ENCODE measurements around the gene ABTB1. TPM values are rescaled to one million over a fixed set of nuclear protein-coding genes. Genes with fewer than 3 reads are reported as not detected.
"Not testable (repeated sequence)": the region's sequence is repeated elsewhere in the genome, so short reads cannot be mapped to it uniquely, and the experiment has no call there.

Gene ABTB1
- total RNA-seq, 1 donor from 2014 or later = 31.7 TPM

GRCh38 chr3:127679534-127680145 lies 6.9 kb downstream of the ABTB1 start:
- intact Hi-C loops (cut with DNase I) = no loop called here
- no peak for DNase-seq (ENCODE audit: missing footprints)
- ATAC-seq = no peak

DNA sequence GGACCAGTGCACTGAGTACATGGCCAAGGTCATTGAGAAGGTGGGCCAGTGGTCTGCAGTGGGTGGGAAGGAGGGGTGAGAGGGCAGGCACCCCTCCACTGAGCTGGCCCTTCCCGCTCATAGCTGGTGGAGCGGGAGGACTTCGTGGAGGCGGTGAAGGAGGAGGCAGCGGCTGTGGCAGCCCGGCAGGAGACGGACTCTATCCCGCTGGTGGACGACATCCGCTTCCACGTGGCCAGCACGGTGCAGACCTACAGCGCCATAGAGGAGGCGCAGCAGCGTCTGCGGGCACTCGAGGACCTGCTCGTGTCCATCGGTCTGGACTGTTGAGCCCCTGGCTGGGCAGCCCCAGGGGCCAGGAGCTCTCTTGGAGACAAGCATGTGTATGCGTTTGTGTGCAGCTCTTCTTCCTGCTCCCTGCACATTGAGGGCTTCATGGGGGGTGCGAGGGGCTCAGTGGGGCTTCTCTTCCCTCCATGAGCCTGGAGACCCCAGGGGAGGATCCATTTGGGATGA lies 7.5 kb downstream of the ABTB1 start:
- intact Hi-C loops (cut with DNase I) = no loop called here
- DNase-seq (ENCODE audit: missing footprints) = no peak
- no peak for ATAC-seq

DNA sequence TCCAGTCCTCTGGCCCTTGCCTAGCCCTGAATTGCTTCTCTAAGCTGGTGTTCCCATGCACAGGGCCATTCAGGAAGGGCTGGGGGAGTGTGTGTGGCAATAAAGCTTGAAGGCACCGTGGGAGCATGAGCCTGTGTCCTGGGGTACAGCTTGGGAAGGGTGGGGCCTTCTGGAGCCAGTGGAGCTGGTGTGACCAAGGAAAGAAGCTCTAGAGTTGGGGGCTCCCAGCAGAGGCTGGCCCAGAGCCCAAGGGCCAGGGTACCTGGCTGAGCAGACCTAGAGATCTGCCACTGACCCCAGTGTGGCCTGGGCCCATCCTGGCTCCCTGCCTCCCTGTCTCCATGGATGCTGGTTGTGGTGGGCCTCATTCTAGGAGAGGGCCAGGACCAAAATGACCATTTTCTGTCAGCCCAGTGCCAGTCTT lies 8.1 kb downstream of the ABTB1 start:
- intact Hi-C loops (cut with DNase I) = no loop called here
- ATAC-seq (no peak), DNase-seq (ENCODE audit: missing footprints) (no peak)

GRCh38 chr3:127682175-127682554 lies 9.4 kb downstream of the ABTB1 start:
- ATAC-seq; DNase-seq (ENCODE audit: missing footprints); intact Hi-C loops (cut with DNase I): not testable (repeated sequence)

DNA sequence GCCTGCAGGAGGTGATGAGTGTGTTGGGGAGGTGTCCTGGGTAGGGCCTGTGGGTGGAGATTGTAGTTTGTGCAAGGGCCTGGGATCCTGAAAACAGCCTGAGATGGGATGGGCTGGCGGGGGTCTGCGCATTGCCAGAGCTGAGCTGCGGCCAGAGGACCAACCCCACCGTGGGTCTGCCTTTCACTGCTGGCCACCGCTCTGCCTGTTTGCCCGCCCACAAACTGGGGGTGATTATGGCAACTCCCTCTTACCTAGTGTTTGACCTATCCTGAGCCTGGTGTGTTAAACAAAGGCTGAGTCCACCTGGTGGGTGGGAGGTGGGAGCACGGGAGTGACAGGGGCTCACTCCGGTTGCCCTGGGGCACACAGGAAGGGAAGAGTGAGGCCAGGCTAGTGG lies 9.8 kb downstream of the ABTB1 start:
- no peak for ATAC-seq
- intact Hi-C loops (cut with DNase I) = no loop called here
- DNase-seq (ENCODE audit: missing footprints) = no peak

DNA sequence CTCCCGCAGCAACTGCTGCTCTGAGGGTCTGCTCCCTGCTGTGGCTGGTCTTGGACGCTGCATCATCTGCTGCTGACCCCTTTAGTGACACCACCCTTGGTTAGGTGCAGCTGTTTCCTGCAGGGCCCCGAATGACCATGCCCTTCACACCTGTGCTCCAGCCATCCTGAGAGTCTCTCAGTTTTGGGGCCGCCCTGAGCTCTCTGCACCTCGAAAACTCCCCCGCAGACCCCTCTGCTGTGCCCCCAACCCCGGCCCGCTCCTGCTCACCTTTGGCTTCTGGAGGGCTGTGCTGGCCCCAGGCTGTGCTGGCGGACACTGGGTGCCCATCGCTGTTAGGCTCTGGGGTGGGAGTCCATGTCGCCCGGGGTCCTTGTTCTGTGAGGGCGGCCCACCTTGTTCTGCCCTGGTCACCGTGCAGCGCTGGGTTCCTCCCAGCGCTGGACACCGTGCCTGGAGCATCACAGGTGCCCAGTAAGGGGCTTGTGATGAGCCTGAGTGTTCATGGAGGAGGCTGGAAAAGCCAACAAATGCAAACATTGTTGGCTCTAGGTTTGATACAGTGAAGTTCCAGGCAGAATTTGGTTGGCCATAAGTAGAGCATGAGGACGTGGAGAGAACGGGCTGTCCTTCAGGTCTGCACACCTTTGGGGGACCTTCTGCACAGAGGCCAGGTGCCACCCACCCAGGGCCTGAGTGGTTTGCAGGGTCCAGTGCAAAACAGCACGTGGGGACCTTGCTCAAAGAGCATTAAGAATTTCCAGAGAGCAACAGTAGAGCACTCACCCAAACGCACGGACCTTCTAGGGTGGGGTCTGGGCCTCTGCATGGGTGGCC lies 12.3 kb downstream of the ABTB1 start:
- intact Hi-C loops (cut with DNase I) = no loop called here
- DNase-seq (ENCODE audit: missing footprints) = no peak
- ATAC-seq = no peak

GRCh38 chr3:127685708-127686511 lies 13.2 kb downstream of the ABTB1 start:
- intact Hi-C loops (cut with DNase I) = no loop called here
- no peak for ATAC-seq

GRCh38 chr3:127686512-127686894 lies 13.8 kb downstream of the ABTB1 start:
- DNase-seq (ENCODE audit: missing footprints) (no peak), ATAC-seq (no peak)
- intact Hi-C loops (cut with DNase I) = no loop called here

More at GRCh38 chr3:127685708-127686511, 13.2 kb downstream of the ABTB1 start:
- DNase-seq (ENCODE audit: missing footprints) = no peak

- ATAC-seq (no peak), DNase-seq (ENCODE audit: missing footprints) (no peak)
- intact Hi-C loops (cut with DNase I) = no loop called here
Observed at GRCh38 chr3:127687228-127687737, 14.5 kb downstream of the ABTB1 start.

DNA sequence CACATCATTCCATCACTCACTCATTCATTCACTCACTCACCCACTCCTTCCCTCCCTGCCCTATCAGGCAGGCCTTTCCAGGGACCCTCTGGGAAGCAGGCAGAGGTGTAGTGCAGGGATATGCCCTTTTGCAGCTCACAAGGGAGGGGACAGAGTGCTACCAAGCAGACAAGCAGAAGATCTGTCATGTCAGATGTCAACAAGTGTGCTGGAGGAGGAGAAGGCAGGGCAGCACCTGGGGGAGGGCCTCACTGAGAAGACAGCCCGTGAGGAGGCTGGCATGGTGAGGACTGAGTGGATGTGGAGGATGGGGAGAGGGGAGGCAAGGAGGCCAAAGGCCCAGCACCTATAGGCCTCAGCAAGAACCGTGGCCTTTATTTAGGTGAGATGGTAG lies 15.3 kb downstream of the ABTB1 start:
- DNase-seq (ENCODE audit: missing footprints) (no peak), ATAC-seq (peak; percentile 2)
- intact Hi-C loops (cut with DNase I) = no loop called here

GRCh38 chr3:127688416-127689265 lies 15.9 kb downstream of the ABTB1 start:
- DNase-seq (ENCODE audit: missing footprints) (no peak), ATAC-seq (peak; percentile 29)
- intact Hi-C loops (cut with DNase I) = no loop called here

- DNase-seq (ENCODE audit: missing footprints) = no peak
- intact Hi-C loops (cut with DNase I) = no loop called here
- no peak for ATAC-seq
Observed at GRCh38 chr3:127689266-127689860, 16.6 kb downstream of the ABTB1 start.

GRCh38 chr3:127690106-127690505 lies 17.4 kb downstream of the ABTB1 start:
- intact Hi-C loops (cut with DNase I) = no loop called here
- ATAC-seq (no peak), DNase-seq (ENCODE audit: missing footprints) (no peak)

- ATAC-seq (peak; percentile 56), DNase-seq (ENCODE audit: missing footprints) (no peak)
- intact Hi-C loops (cut with DNase I) = no loop called here
Observed at GRCh38 chr3:127690823-127691452, 18.2 kb downstream of the ABTB1 start.

GRCh38 chr3:127691489-127691888 lies 18.7 kb downstream of the ABTB1 start:
- DNase-seq (ENCODE audit: missing footprints) (no peak), ATAC-seq (no peak)
- intact Hi-C loops (cut with DNase I) = no loop called here

DNA sequence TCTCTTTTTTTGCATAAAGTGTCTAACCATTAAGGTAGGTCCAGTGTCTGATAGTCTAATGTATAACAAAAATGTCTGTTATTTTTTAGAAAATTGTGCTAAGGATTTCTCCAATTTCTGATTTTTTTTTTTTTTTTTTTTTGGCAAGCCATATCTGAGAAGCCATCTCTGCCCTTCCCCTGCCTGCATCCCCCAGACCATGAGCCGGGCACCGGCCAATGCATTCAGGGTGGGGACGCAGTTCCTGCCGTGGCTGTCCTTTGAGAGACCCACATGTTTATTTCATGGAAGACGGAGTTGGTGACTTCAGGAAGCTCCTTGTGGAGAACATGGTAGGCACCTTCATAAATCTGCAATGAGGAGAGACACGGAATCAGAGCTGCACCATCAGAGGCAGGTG lies 19.2 kb downstream of the ABTB1 start:
- intact Hi-C loops (cut with DNase I) = no loop called here
- DNase-seq (ENCODE audit: missing footprints) (no peak), ATAC-seq (no peak)

- ATAC-seq (no peak), DNase-seq (ENCODE audit: missing footprints) (no peak)
- intact Hi-C loops (cut with DNase I) = no loop called here
Observed at GRCh38 chr3:127692501-127693335, 20.0 kb downstream of the ABTB1 start.
